Breast epithelium (tissue), 4 donors: ENCODE data around the gene DYDC2. TPM values are rescaled to one million over a fixed set of nuclear protein-coding genes. Genes with fewer than 3 reads are reported as not detected.

ENCODE experiments used
- DNase-seq, 2 donors: peaks; one replicate each; pipeline ENCODE4 v3.0.0-alpha.2; 2019; ENCODE audit warnings: low spot score in 2 of 2
- H3K27ac ChIP-seq, 2 donors: fragments of 200-600 bp; sonication (generic) in 1 of 2; one replicate each; pipeline ENCODE4 v1.5.1; 2016 to 2019; ENCODE audit warnings: mild to moderate bottlenecking in 1 of 2
- H3K27me3 ChIP-seq, 2 donors: fragments of 200-600 bp; sonication (generic) in 1 of 2; one replicate each; pipeline versions ENCODE4 v1.5.1 to v1.6.0; 2017 to 2019; ENCODE audit warnings: control low read depth in 1 of 2, mild to moderate bottlenecking in 1 of 2
- H3K36me3 ChIP-seq: fragments of 200-600 bp; one replicate; pipeline ENCODE4 v1.5.1; 2019
- H3K4me1 ChIP-seq, 2 donors: fragments of 200-600 bp; sonication (generic); one replicate each; pipeline ENCODE4 v1.5.1; 2016 to 2019; ENCODE audit warnings: control low read depth in 1 of 2
- H3K4me3 ChIP-seq, 3 donors: fragments of 200-600 bp; sonication (generic); 1 replicate in 2 of 3; 2 replicates in 1 of 3; pipeline ENCODE4 v1.5.1; 2016 to 2019; ENCODE audit warnings: mild to moderate bottlenecking in 3 of 3, moderate library complexity in 2 of 3
- H3K9me3 ChIP-seq, 2 donors: fragments of 200-600 bp; sonication (generic) in 1 of 2; one replicate each; pipeline ENCODE4 v1.5.1; 2016 to 2019; ENCODE audit warnings: control low read depth in 1 of 2
- CTCF ChIP-seq, 3 donors: fragments of 450-650 bp; IDR thresholded peaks; one replicate each; pipeline ENCODE4 v1.5.1; 2016 to 2017; ENCODE audit warnings: antibody characterized with exemption in 3 of 3, mild to moderate bottlenecking in 3 of 3, moderate library complexity in 3 of 3
- POLR2A ChIP-seq: fragments of 450-650 bp; IDR thresholded peaks from one replicate; pipeline ENCODE4 v1.6.1; 2016; ENCODE audit warnings: antibody characterized with exemption, mild to moderate bottlenecking, moderate library complexity
- POLR2AphosphoS5 ChIP-seq, 3 donors: sonication (generic); formaldehyde crosslinking; IDR thresholded peaks; one replicate each; pipeline ENCODE4 v1.6.1; 2017; ENCODE audit warnings: antibody characterized with exemption in 3 of 3
- intact Hi-C: fragments of 100-400 bp; cut with DNase I; formaldehyde crosslinking; loops from one replicate; pipeline ENCODE4 v1.15.1; 2023; ENCODE audit warnings: low total_unique reads
- total RNA-seq, 3 donors: library from RNA; depleted of rRNA; stranded (reverse); fragments of >200 nt; gene quantifications; one replicate each; pipeline ENCODE4 v1.1.0, GENCODE V29; 2016

The DYDC2 gene
- total RNA-seq, 3 donors from 2014 or later: 0.32 TPM; not detected in 2

- Histone ChIP-seq H3K27ac (peak overlapping the region in 1 of 2 donors; percentile 86), H3K27me3 (no peaks in the 10 kb centered on the region), H3K9me3 (no peaks in the 10 kb centered on the region), H3K36me3 (no peaks in the 10 kb centered on the region), H3K4me1 (peaks cover 7 to 17% of the 10 kb centered on the region in 2 donors), H3K4me3 (peak overlapping the region in 1 of 3 donors; percentile 22)
- DNase-seq: no peak
- TF ChIP-seq POLR2AphosphoS5 (IDR thresholded peaks at IDR 0.05) (no peak), CTCF (IDR thresholded peaks at IDR 0.05) (no peak), POLR2A (no peak)
- intact Hi-C loops: no loop called here
Observed at GRCh38 chr10:80410578-80411145, 54.1 kb downstream of the DYDC2 start.

- peaks cover 7 to 18% of the 10 kb centered on the region in 2 donors for H3K4me1 ChIP-seq
- no peaks in the 10 kb centered on the region for H3K9me3 ChIP-seq
- intact Hi-C loops: no loop called here
- no peaks in the 10 kb centered on the region for H3K36me3 ChIP-seq
- no peaks in the 10 kb centered on the region for H3K27me3 ChIP-seq
- peak overlapping the region; percentile 13 to 86 for H3K27ac ChIP-seq
- no peak for DNase-seq
- TF ChIP-seq POLR2A (no peak), CTCF (IDR thresholded peaks at IDR 0.05) (no peak), POLR2AphosphoS5 (IDR thresholded peaks at IDR 0.05) (no peak)
- H3K4me3 ChIP-seq: no peak overlapping the region
Observed at GRCh38 chr10:80411267-80411668, 54.7 kb downstream of the DYDC2 start.

GRCh38 chr10:80411681-80412220 is 55.2 kb downstream of the DYDC2 start:
- intact Hi-C loops: no loop called here
- Histone ChIP-seq H3K27me3 (no peaks in the 10 kb centered on the region), H3K4me3 (no peak overlapping the region), H3K36me3 (no peaks in the 10 kb centered on the region), H3K27ac (peak overlapping the region; percentile 13 to 86), H3K4me1 (peaks cover 7 to 23% of the 10 kb centered on the region in 2 donors), H3K9me3 (no peaks in the 10 kb centered on the region)
- TF ChIP-seq POLR2A (no peak), CTCF (IDR thresholded peaks at IDR 0.05) (no peak), POLR2AphosphoS5 (IDR thresholded peaks at IDR 0.05) (no peak)
- no peak for DNase-seq

GRCh38 chr10:80412486-80412885 is 55.9 kb downstream of the DYDC2 start:
- H3K4me1 ChIP-seq: peaks cover 7 to 24% of the 10 kb centered on the region in 2 donors
- H3K36me3 ChIP-seq: no peaks in the 10 kb centered on the region
- H3K9me3 ChIP-seq: no peaks in the 10 kb centered on the region
- no peak overlapping the region for H3K4me3 ChIP-seq
- no peak for DNase-seq
- no peaks in the 10 kb centered on the region for H3K27me3 ChIP-seq
- H3K27ac ChIP-seq: peak overlapping the region; percentile 71 to 86
- intact Hi-C loops: no loop called here
- TF ChIP-seq POLR2A (no peak), CTCF (IDR thresholded peaks at IDR 0.05) (no peak), POLR2AphosphoS5 (IDR thresholded peaks at IDR 0.05) (no peak)

GRCh38 chr10:80413271-80413996 is 56.9 kb downstream of the DYDC2 start:
- no peak for DNase-seq
- peak overlapping the region; percentile 7 to 48 (median 18) for H3K4me3 ChIP-seq
- H3K4me1 ChIP-seq: peaks cover 7 to 24% of the 10 kb centered on the region in 2 donors
- H3K27ac ChIP-seq: peak overlapping the region; percentile 71 to 86
- TF ChIP-seq POLR2A (no peak), POLR2AphosphoS5 (IDR thresholded peaks at IDR 0.05) (no peak), CTCF (IDR thresholded peaks at IDR 0.05) (no peak)
- no peaks in the 10 kb centered on the region for H3K27me3 ChIP-seq
- intact Hi-C loops: no loop called here
- no peaks in the 10 kb centered on the region for H3K36me3 ChIP-seq
- no peaks in the 10 kb centered on the region for H3K9me3 ChIP-seq
